Measurements from ENCODE around the gene ISG20. TPM values are rescaled to one million over a fixed set of nuclear protein-coding genes. Genes with fewer than 3 reads are reported as not detected.

ISG20 gene
- total RNA-seq, 1 experiment from 2014 or later = 125 TPM

DNA sequence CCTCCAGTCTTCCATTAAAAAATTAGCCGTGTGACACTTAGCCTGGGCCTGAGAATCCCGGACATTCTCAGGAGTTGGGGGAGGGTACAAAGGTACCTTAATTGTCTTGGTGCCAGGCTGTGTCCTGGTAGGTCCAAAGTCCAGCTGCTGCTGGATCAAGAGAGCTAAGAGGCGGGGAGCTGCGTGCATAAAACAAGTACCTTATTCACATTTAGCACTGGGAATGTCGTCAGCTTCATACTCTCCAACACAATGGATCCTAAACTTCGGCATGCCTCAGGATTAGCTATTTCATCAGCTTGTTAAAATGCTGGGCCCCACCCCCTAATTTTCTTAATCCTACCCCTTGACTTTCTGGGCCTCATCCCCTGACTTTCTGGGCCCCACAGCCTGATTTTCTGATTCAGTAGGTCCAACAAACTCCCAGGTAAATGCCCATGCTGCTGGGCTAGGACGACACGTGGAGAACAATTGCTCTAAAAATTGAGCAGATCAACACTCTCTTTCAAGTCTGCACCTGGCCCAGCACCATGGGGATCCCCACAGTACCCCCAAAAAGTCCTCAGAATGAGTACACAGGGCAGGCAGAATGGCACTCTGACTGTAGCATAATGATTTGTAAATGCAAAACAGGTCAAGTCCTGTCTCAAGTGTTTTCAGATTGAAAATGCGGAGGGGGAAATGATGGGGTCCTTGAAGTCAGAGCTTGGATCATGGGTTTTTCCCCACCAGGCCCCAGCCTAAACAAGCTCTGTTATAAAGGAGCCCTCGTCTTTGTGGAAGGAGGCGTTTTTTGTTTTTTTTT is 23.3 kb upstream of the ISG20 start:
- in situ Hi-C loops (cut with HindIII; ENCODE audit: low pct_unique_long_range_greater_than_20kb, low sequenced_read_pairs) = loop anchor here (25.0 kb wide), 1 partner anchor 153 kb away; the partner anchor contains the start of genes MRPL46 and MRPS11
- DNase-seq (ENCODE audit: low read depth, low spot score) = no peak

GRCh38 chr15:88616240-88616639 is 22.6 kb upstream of the ISG20 start:
- no peak for DNase-seq (ENCODE audit: low read depth, low spot score)
- in situ Hi-C loops (cut with HindIII; ENCODE audit: low pct_unique_long_range_greater_than_20kb, low sequenced_read_pairs) = loop anchor here (25.0 kb wide), 1 partner anchor 154 kb away; the partner anchor contains the start of genes MRPL46 and MRPS11

DNA sequence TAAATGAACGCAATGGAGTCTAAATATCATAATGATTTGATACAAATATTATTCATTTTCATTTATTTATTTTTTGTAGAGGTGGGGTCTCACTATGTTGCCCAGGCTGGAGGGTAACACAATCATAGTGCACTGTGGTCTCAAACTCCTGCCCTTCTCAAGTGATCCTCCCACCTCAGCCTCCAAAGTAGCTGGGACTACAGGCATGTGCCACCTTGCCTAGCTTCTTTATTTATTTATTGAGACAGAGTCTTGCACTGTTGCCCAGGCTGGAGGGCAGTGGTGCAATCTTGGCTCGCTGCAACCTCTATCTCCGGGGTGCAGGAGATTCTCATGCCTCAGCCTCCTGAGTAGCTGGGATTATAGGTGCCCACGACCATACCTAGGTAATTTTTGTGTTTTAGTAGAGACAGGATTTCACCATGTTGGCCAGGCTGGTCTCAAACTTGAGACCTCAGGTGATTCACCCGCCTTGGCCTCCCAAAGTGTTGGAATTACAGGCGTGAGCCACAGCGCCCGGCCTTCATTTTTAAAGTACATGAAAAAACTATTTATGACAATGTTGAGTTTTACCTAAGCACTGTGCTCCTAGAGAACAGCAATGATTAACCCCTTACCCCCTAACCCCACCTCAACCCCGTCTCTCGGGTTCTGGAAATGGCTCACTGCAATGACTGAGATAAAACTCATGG is 21.6 kb upstream of the ISG20 start:
- in situ Hi-C loops (cut with HindIII; ENCODE audit: low pct_unique_long_range_greater_than_20kb, low sequenced_read_pairs) = loop anchor here (25.0 kb wide), 1 partner anchor 155 kb away; the partner anchor contains the start of genes MRPL46 and MRPS11
- no peak for DNase-seq (ENCODE audit: low read depth, low spot score)

DNA sequence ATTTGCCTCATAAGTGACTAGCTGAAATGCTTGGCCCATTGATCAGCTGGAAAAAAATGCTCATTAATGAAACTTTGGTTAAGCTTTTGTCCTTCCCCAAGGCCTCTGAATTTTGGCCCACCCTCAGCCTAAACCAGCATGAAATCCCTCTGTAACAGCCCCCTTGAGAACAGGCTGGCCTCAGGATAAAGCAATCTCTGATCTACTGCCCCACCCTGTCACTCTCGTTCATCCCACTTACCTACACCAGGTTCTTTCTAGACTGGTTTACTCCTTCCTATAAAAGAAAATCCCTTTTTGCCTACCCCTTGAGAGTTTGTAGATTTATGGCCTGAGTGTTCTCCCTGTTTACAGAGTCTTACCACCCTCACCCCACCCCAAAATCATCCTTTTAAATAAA is 21.0 kb upstream of the ISG20 start:
- in situ Hi-C loops (cut with HindIII; ENCODE audit: low pct_unique_long_range_greater_than_20kb, low sequenced_read_pairs) = loop anchor here (25.0 kb wide), 1 partner anchor 155 kb away; the partner anchor contains the start of genes MRPL46 and MRPS11

GRCh38 chr15:88618686-88619085 is 20.1 kb upstream of the ISG20 start:
- no peak for DNase-seq (ENCODE audit: low read depth, low spot score)
- in situ Hi-C loops (cut with HindIII; ENCODE audit: low pct_unique_long_range_greater_than_20kb, low sequenced_read_pairs) = loop anchor here (25.0 kb wide), 1 partner anchor 156 kb away; the partner anchor contains the start of genes MRPL46 and MRPS11

More for the DNA sequence above, 21.0 kb upstream of the ISG20 start:
- DNase-seq (ENCODE audit: low read depth, low spot score) = no peak

DNA sequence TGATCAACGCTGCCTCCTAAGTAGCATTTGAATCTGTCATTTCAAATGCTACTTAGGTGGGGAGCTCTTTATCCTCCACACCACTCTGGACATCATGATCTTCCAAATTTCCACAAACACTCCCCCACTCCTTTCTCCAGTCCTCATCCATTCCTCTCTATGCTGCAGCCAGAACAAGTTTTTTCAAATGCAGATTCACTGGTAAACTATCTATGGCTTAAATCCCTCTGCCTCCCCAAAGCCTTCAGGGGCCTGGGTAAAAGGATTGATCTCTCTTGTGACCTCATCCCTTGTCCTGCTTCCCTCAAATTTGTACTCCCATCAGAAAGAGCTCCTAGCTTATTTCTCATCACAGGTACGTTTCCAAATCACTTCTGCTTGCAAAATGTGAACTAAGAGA is 19.0 kb upstream of the ISG20 start:
- DNase-seq (ENCODE audit: low read depth, low spot score) = no peak
- in situ Hi-C loops (cut with HindIII; ENCODE audit: low pct_unique_long_range_greater_than_20kb, low sequenced_read_pairs) = loop anchor here (25.0 kb wide), 1 partner anchor 157 kb away; the partner anchor contains the start of genes MRPL46 and MRPS11

GRCh38 chr15:88620995-88621772 is 17.6 kb upstream of the ISG20 start, which contains the start of gene AEN:
Gene AEN (plus strand): TSS chr15:88621340. CDS start chr15:88626210, 4,870 bp downstream.
- peak; percentile 97 for DNase-seq (ENCODE audit: low read depth, low spot score)
- in situ Hi-C loops (cut with HindIII; ENCODE audit: low pct_unique_long_range_greater_than_20kb, low sequenced_read_pairs) = loop anchor here (25.0 kb wide), 1 partner anchor 159 kb away; the partner anchor contains the start of genes MRPL46 and MRPS11

- DNase-seq (ENCODE audit: low read depth, low spot score) = no peak
- in situ Hi-C loops (cut with HindIII; ENCODE audit: low pct_unique_long_range_greater_than_20kb, low sequenced_read_pairs) = loop anchor here (25.0 kb wide), 1 partner anchor 160 kb away; the partner anchor contains the start of genes MRPL46 and MRPS11
These were observed 16.8 kb upstream of the ISG20 start for GRCh38 chr15:88621789-88622604.

DNA sequence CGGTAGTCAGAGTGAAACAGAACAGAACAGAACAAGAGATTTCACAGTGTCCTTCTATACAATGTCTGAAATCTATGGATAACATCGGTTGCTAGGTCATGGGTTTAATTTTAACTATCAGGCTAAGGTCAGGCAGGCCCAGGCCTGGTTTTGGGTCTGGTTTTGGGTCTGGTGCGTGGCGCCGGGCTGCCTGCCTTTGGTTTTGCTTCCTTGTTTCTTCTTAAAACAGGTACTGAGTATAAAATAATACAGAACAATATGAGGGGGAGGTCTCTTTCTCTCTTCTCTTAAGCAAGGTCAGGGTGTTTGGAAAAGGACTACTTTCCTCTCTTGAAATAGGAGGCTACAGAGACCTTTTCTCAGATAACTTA is 16.2 kb upstream of the ISG20 start:
- in situ Hi-C loops (cut with HindIII; ENCODE audit: low pct_unique_long_range_greater_than_20kb, low sequenced_read_pairs) = loop anchor here (25.0 kb wide), 1 partner anchor 160 kb away; the partner anchor contains the start of genes MRPL46 and MRPS11
- DNase-seq (ENCODE audit: low read depth, low spot score) = no peak

DNA sequence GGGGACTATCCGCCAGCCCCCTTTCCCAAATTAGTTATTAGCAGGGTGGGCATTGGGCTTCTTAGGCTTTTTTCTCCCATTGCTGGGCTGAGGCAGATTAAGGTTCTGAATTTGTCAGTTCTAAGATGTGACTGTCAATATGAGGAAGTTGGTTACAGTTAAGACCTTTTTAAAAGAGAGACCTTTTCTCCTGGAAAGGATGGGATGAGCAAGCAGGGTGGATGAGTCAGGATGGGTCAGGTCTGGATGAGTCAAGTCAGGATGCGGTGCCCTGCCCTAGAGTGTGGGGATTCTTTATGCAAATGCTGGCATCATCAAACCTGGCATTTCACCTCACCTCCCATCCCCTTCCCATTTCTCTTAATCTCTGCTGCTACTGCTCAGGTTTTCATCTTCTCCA is 15.8 kb upstream of the ISG20 start:
- in situ Hi-C loops (cut with HindIII; ENCODE audit: low pct_unique_long_range_greater_than_20kb, low sequenced_read_pairs) = loop anchor here (25.0 kb wide), 1 partner anchor 161 kb away; the partner anchor contains the start of genes MRPL46 and MRPS11
- DNase-seq (ENCODE audit: low read depth, low spot score) = peak; percentile 44

- in situ Hi-C loops (cut with HindIII; ENCODE audit: low pct_unique_long_range_greater_than_20kb, low sequenced_read_pairs) = loop anchor here (25.0 kb wide), 1 partner anchor 161 kb away; the partner anchor contains the start of genes MRPL46 and MRPS11
- DNase-seq (ENCODE audit: low read depth, low spot score) = no peak
These were observed 15.2 kb upstream of the ISG20 start for GRCh38 chr15:88623632-88624031.

- peak; percentile 60 for DNase-seq (ENCODE audit: low read depth, low spot score)
- in situ Hi-C loops (cut with HindIII; ENCODE audit: low pct_unique_long_range_greater_than_20kb, low sequenced_read_pairs) = loop anchor here (25.0 kb wide), 1 partner anchor 162 kb away; the partner anchor contains the start of genes MRPL46 and MRPS11
These were observed 14.5 kb upstream of the ISG20 start for GRCh38 chr15:88624156-88624970.

- no peak for DNase-seq (ENCODE audit: low read depth, low spot score)
- in situ Hi-C loops (cut with HindIII; ENCODE audit: low pct_unique_long_range_greater_than_20kb, low sequenced_read_pairs) = loop anchor here (25.0 kb wide), 1 partner anchor 163 kb away; the partner anchor contains the start of genes MRPL46 and MRPS11
These were observed 13.8 kb upstream of the ISG20 start for GRCh38 chr15:88624971-88625490.

GRCh38 chr15:88625943-88626741 is 12.7 kb upstream of the ISG20 start:
- in situ Hi-C loops (cut with HindIII; ENCODE audit: low pct_unique_long_range_greater_than_20kb, low sequenced_read_pairs) = no loop called here
- no peak for DNase-seq (ENCODE audit: low read depth, low spot score)

GRCh38 chr15:88627463-88627862 is 11.4 kb upstream of the ISG20 start:
- DNase-seq (ENCODE audit: low read depth, low spot score) = no peak
- in situ Hi-C loops (cut with HindIII; ENCODE audit: low pct_unique_long_range_greater_than_20kb, low sequenced_read_pairs) = no loop called here

Measured in SK-MEL-5 (cell line).